HG02763 (cell line): ENCODE measurements around the gene SHROOM2.

Source experiments
- ATAC-seq: cut with Tn5 transposase; IDR thresholded peaks from one replicate; pipeline ENCODE4 v1.9.1; 2021; ENCODE audit warnings: mild to moderate bottlenecking, moderate library complexity; ENCODE audit not compliant: unreplicated experiment

Gene SHROOM2

DNA sequence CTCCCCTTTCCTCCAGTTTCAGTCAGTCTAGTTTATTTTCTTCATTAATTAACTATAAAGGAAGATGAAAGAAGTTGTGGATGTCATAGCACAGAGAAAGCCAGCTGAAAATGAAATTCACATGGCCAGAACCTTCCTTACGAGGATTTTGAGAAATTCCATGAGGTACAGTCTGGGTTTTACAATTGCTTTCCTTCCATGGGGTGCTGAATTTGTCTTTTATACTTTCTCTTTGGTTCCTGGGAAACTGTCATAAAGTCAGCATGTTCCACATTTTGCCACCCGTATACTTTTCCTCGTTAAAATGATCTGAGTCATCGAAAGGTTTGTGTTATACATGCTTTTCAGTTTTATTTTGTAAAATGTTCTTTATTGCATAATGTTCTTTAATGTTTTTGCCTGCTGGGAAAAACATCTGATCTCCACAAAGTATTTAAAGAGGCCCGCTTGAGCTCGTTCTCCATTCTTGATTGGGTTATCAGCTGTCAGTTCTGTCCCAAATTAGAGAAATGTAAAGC, 102.8 kb downstream of the SHROOM2 start:
- no peak for ATAC-seq

GRCh38 chrX:9890681-9891091, 104.5 kb downstream of the SHROOM2 start:
- no peak for ATAC-seq

- no peak for ATAC-seq
These were observed 109.1 kb downstream of the SHROOM2 start for GRCh38 chrX:9895225-9895912.

- no peak for ATAC-seq
These were observed 111.5 kb downstream of the SHROOM2 start for GRCh38 chrX:9897761-9898161.

DNA sequence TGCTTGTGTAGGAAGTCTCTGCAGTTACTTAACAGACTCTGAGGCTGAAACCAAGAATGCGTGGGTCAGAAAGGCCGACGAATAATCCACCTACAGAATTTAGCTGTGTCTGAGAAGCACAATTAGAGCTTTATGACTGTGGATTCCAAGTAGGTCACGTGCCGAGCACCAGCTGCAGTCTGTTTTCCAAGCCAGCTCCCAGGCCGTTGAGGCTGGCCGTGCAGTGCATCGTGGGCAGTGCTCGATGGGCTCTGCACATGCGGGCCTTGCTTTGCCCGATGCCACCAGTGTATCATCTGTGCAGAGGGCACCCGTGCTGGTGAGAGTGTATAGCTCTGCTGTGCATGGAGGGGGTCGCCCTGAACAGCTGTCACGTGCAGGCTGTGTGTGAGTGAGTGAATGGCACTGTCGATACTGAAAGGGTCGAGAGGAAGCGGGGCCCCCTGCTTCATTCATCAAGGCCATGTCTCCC, 113.4 kb downstream of the SHROOM2 start:
- ATAC-seq: no peak

DNA sequence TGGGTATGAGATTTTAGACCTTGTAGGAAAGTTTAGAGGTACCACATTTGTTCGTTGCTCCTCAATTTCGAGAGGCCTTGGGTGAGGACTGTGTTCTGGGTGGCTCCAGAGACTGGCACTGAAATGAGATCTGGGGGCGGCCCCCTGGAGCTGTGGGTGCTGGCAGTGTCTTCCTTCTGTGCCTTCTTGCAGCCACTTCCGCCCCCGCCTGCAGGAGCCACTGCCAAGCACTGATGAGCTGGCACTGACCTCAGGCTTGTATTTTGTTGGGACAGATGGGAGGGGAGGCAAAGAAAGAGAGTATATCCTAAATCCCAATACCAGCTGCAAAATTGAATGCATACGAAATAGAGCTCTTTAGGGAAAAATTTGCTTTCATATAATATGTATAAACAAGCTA, 116.4 kb downstream of the SHROOM2 start:
- no peak for ATAC-seq

DNA sequence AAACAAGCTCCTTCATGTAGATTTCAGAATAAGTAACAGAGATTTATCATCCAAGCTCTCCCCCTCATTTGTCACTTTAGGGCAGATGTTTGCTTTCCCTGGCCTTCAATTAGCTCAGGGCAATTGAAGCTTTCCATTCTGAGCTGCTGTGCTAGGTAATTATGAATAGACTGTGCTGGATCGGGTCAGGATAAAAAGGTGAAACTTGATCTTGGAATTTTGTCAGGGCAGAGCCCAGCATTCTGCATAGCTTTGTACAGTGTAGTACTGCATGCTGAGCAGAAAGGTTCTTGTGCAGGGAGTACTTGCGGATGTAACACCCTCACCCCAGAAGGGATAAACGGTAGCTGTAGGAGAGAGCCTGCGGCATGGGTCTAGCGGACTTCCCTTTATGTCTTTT, 116.9 kb downstream of the SHROOM2 start:
- ATAC-seq: no peak

DNA sequence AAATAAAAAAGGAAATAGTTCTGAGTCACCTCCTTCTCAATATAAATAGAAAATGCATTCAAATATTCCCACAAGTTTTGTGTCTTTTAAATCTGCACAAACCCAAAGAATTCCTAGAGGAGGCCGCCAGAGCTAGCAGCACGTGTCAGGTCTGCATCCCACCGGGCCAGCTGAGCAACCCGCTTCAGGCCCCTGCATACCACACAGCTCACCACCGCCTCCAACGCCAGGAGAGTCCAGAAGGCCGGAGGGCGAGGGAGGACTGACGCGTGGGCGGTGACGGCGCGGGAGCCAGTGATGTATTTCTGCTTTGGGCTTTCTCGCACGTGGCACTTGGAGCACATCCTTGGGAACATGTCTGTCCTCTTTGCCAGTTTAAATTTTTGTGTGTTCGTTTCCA, 119.1 kb downstream of the SHROOM2 start:
- no peak for ATAC-seq

DNA sequence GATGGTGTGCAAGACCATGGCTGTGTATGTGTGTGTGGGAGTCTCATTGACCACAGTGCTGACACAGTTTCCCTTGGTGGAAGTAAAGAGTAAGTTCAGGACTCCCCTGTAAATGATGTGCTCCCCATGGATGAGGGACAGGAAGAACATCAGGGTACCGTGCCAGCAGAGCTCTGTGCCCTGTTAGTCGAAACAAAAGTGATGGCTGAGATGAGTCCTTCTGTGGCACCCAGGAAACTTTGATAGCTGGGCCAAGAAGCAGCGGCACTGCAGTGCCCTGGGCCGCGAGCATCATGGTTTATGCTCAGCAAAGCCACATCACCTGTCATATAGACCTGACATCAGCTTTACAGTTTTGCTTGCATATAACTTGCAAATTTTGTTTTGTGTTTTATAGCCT, 119.5 kb downstream of the SHROOM2 start:
- no peak for ATAC-seq

GRCh38 chrX:9906919-9907318, 120.7 kb downstream of the SHROOM2 start:
- ATAC-seq: no peak

DNA sequence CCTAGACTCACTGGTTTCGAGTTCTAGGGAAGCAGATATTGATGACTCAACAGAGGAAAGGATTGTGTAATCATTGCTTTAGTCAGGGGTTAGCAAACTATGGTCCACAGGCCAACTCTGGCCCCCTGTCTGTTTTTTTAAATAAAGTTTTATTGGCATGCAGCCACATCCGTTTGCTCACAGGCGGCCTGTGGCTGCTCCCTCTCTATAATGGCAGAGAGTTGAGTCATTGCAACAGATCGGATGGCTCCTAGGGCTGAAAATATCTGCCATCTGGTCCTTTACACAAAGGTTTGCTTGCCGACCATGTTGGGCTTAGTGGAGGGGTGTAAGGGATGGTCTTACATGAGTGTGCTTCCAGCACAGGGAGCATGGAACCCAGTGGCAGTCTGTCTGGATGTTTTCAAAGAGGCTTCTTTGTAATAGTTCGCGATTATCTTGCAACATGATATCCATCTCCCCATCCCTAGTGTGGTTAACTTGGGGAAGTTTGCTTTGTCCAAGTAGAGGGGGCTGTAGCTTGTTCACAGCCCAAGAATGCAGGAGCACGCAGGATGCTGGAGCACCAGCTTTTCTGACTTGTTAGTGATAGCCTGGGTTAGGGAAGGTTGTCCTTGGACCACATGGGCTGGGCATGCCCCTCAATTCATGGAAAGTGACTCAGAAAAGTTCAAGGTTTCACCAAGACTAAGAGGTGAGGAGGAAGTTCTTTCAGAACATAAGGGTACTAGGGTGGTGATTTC, 121.6 kb downstream of the SHROOM2 start:
- no peak for ATAC-seq

GRCh38 chrX:9909254-9909653, 123.0 kb downstream of the SHROOM2 start:
- no peak for ATAC-seq

DNA sequence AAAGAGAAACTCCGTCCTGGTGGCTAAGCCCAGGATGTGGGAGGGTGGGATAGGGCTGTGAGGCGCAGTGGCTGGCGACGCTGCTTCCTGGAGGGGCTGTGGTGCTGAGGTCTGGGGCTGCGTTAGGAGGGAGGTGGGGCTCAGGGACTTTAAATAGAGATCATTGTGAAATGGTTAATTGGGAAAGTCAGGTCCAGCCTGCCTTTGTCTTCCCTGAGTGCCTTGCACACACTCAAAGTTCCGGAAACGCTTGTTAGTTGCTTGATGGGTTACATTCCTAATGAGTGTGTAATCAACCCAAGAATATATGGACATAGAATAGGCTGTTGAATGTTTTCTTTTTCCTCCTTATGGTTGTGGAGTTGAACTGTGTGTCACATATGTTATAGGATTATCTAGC, 125.3 kb downstream of the SHROOM2 start:
- ATAC-seq: no peak

DNA sequence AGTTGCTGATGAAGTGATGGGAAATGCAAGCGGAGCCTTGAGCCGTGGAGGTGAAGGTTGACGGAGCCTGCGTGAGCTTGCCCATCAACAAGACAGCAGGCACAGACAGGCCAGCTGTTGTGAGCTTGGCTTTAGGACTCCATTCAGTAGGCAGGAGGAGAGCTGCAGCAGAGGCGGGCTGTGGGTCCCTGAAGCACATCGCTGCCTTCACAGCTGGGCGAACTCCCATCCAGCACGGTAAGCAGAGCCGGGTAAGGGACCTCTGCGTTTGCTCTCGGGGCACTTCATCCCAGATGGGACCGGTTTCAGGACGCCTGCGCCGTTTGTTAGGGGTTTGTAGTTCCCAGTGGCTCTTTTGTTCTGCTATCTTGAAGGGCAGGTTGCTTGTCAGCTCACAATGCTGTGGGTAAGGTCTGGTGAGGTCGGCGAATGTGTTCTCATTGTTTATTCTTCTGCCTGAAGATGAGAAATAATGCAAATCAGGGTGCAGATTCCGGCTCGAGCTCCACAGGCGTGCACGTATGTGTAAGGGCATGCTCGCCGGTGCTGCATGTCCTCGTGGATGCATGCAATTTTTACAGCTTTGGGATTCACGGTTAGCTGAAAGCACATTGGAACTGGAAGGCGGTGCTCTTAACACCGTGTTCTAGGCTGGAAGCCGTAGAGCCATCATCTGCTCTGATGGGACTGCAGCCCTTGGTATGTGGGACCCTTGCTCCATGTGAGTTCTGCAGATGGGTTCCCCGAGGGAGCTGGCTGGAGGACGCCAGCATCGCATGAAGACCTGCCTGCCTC, 126.3 kb downstream of the SHROOM2 start:
- no peak for ATAC-seq

DNA sequence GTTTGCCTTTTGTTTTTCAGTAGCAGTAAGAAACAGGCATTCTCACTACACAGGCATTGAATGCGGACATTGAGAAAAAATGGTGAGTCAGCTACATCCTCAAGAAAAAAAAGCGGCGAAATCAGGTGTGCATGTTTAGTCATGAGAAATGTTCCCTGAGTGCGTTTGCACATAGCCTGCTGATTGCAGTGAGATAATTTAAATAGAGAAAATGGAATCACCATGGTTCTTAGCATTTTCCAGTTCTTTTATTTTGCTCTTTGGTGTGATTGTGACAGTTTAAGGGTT, 126.9 kb downstream of the SHROOM2 start:
- no peak for ATAC-seq

DNA sequence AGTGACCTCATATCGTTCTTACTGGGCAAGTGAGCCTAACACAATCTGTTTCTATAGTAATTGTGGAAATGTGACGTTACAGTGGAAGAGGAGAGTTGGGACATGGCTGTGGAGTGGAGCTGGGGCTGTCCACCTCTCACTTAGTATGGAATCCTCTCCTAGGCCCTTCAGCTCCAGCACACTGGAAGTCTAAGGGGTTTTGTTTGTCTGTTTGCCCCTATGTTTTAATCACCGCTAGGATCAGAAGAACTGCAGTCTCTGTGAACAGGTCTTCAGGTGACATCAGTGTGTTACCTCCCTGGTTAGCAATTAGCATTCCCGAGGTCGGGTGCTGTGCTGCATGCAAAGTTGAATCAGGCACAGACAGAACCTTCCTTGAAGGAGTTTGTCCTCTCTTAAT, 131.6 kb downstream of the SHROOM2 start:
- ATAC-seq: no peak

DNA sequence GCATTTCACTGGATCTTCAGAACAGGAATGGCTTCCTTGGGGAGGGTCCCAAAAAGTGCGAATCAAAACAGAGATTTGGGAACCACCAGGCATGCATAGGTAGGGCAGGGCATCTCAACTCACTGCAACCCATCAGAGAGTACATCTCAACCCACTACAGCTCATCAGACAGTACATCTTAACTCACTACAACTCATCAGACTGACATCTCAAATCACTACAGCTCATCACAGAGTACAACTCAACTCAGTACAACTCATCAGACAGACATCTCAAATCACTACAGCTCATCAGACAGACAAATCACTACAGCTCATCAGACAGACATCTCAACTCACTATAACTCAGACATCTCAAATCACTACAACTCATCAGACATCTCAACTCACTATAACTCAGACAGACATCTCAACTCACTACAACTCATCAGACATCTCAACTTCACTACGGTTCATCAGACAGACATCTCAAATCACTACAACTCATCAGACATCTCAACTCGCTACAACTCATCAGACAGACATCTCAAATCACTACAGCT, 133.5 kb downstream of the SHROOM2 start:
- no peak for ATAC-seq

- no peak for ATAC-seq
These were observed 135.2 kb downstream of the SHROOM2 start for GRCh38 chrX:9921407-9921806.

DNA sequence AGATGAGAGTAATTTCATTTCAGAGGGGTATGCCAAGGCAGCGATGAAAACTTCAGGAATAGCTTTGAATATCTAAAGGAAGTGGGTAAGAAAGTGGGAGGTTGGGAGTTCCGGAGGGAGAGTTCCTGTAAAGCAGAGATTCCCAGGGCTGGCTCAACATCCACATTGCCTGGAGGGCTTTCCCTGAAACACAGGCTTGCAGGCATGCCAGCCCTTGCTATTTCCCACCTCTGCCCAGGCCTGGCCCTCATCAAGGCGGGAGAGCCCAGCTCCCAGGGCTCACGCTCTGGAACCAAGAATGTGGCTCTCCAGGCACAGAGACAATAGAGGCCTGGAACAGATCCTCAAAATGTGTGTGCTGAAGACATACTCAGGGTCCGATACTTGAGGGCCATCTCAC, 137.1 kb downstream of the SHROOM2 start:
- no peak for ATAC-seq

DNA sequence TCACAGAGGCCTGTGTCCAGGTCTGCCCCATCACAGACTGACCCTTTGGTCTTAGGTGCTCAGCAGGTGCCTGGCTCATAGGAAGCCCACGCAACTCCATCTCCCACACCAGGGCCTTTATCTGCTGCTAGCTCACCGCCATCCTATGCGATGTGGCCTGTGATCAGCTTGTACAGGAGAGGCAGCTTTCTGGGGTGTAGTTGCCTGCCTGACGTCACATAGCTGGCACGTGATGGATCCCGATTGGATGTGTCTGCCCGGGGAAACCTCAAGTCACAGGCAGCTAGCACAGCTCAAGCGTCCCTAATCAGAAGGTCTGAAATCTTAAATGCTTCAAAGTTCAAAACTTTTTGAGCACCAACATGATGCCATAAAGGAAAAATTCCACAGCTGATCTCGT, 139.8 kb downstream of the SHROOM2 start:
- ATAC-seq: no peak

DNA sequence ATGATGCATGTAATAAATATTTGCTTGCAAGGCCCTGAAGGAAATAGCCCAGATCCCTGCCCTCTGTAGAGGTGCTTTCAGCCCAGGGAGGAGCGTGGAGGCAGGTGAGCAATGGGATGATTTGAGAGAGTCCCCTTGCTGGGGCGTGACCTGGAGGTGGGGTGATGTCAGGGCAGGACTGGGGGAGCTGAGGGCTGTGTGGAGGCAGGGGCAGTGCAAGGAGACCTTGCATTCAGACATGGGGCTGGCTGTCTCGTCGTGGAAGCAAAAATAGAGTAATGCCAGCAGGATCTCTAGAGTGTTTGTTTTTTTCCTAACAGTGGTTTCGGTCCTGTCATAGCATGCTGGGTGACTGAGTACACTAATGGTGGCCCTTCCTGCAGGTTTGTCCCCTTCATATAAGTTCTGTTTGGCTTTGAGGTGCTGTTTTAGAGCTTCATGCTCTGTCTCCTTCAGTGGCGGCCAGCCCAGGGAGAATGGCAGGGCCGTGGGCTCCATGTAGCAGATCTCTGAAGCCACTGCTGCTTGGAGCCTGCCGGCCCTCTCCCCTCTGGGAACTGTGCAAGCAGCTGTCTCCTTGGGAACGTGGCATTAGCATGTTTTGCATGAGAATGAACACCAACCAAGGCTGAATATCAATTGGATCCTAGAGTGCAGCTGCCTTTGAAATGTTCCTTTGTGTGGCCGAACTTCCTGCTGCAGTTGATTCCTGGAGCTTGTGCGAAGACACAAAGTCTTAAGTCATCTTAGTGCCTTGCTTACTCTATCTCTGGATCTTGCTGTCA, 141.7 kb downstream of the SHROOM2 start:
- no peak for ATAC-seq
